Stimulated activated CD8-positive, alpha-beta memory T cell treated with anti-CD3 and anti-CD28 coated beads, Interleukin-15, amount 100 ng/mL, for 24 hours (primary cell): ENCODE measurements around the gene TNFRSF25.

Source experiments
- DNase-seq: peaks from one replicate; pipeline ENCODE4 v3.0.0-alpha.2; 2020; ENCODE audit warnings: low read depth

Gene TNFRSF25

DNA sequence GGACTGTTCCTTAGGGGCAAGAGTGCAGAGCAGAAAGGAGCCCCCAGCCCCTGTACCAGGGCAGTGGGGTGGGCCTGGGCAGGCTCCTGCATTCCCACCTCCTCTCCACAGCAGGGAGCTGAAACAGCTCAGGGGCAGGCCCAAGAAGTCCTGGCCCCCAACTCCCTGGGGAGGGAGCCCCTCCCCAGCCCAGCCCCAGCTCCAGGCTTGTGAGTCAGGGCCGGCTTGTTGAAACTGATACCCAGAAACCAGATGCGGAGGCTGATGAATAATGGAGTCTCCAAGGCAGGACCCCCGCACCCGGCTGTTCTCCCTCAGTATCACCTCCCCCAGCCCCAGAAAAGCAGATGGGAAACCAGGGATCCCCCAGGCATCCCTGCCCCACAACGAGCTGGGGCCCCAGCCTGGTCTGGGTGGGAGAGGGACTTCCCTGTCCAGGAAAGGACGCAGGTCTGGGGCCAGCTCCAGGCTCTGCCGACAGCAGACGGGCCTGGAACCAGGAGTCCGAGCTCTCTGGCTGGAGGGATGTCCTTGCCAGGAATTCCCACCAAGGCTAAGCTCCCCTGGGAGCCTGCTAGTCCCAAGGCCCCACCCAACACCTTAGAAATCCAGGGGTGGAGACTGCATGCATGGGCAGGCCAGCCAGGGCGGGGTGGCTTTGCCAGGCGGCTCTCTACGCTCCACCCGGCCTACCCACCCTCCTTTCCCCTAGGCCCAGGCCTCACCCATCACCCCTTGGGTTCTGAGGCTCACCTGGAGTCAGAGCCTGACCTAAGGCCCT, 22.8 kb upstream of the TNFRSF25 start:
- DNase-seq = no peak

DNA sequence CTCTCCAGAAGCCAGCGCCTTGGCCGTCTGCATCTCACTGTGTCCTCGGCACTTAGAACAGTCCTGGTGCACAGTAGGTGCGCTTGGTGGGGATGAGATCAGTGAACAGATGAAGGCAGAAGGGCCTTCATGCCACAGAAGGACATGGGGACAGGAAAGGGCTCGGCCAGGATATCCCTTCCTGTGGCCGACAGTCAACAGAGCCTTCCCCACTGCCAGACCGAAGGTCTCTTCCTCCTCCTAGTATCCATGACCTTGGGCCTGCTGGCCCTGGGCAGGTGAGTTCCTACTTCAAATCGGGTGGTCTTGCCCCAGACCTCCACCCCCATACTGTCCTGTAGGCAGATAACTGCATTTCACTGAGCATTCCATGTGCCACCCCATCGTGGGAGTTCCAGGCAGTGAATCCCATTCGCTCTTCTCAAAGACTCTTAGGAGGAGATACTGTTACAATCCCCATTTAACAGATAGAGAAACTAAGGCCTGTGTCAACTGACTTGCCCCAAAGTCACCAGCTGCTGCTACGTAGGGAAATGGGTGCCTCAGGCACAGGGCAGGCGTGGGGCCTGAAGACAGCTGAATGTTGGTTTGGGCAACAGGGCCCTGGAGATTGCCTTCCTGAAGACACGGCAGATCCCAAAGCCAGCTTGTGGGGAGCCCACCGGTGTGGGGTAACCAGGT, 22.0 kb upstream of the TNFRSF25 start:
- DNase-seq = no peak

DNA sequence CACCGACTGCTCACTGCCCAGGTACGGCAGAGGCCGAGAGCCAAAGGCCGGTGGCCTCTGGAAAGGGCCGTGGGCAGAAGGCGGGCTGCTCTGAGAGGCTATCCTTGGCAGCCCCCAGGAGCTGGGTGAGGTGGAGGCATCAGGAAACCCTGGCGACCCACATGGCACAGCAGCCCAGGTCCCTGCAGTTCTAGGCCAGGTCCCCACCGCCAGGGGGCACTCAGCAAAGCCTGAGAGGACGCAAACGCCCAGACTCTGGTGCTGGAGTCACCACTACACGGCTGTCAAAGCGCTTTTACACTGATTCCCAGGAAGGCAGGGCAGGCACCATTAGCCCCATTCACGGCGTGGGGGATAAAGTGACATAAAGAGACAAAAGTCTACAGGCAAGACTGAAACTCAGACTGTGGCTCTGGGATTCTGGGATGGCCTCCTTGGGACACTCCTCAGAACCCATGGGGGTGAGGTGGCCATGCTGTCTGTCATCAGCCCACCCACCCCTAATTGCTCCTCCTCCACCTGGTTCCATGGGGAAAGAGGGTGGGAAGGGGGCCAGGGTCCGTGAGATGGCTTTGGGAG, 20.5 kb upstream of the TNFRSF25 start:
- peak; percentile 77 for DNase-seq

DNA sequence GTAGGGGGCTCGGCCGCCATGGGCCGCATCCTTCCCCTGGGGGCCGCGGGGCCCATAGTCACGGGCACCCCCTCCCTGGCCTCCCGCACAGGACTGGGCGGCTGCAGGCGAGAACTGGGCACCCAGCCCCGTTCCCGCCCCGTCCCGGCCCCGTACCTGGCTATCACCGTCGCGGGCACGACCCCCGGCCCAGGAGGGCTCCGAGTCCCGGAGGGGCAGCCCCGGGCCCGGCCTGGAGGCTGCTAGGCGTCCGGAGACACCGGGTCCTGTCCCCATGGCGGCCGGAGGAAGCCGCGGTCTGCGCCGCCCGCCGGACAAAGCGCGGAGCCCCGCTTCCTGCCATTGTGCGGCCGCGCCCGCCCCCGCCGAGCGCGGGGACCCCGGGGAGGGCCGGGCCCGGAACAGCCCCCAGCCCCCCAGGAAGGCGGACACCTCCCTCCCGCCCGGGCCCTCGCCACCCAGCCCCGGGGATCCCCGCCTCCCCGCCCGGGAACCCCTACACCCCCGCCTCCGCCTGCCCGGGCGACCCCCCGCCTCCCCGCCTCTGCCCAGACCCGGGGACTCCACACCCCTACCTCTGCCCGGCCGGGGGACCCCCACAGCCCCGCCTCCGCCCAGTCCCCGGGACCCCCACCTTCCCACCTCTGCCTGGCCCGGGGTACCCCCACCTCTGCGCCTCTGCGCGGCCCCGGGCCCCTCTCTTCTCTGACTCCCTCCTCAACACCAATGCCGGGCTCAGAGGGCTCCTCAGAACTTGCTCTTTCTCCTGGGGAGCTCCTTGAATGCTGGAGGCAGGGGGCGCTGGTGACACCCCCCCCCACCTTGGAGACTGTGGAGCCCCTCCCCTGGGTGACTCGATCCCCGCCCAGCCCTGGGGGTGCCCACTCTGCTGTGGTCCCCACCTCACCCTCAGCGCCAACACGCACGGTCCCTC, 19.5 kb upstream of the TNFRSF25 start:
- no peak for DNase-seq

DNA sequence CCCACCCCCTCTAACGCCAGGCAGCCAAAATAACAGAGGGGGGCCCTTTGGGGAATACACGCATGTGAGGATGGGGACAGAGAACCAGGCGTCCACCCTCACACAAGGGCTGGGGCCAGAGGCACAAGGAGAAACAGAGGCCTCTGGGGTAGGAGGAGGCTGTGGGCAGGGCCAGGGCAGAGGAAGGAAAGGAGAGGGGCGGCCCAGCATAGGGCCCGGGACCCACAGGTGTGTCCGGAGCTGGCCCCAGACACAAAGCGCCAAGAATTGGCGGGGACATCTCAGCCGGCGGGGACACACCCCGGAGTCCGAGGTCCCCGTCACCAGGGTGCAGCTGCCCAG, 18.8 kb upstream of the TNFRSF25 start:
- DNase-seq = no peak

DNA sequence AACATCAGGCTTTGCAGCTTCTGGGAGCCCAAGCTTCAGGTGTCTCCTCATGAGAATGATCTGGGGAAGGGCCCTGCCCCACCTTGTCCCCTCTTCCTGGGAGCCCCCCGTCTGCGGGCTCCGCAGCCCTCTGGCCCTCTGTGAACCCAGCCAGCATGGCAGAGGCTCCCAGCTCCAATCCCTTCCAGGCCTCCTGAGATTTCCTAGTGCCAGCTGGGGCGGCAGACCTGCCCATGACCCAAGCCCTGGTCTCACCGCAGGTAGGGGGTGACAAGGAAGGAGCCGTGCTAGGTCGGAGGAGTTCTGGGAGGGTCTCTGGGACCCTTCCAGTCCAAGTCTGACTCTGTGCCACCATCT, 17.8 kb upstream of the TNFRSF25 start:
- no peak for DNase-seq

DNA sequence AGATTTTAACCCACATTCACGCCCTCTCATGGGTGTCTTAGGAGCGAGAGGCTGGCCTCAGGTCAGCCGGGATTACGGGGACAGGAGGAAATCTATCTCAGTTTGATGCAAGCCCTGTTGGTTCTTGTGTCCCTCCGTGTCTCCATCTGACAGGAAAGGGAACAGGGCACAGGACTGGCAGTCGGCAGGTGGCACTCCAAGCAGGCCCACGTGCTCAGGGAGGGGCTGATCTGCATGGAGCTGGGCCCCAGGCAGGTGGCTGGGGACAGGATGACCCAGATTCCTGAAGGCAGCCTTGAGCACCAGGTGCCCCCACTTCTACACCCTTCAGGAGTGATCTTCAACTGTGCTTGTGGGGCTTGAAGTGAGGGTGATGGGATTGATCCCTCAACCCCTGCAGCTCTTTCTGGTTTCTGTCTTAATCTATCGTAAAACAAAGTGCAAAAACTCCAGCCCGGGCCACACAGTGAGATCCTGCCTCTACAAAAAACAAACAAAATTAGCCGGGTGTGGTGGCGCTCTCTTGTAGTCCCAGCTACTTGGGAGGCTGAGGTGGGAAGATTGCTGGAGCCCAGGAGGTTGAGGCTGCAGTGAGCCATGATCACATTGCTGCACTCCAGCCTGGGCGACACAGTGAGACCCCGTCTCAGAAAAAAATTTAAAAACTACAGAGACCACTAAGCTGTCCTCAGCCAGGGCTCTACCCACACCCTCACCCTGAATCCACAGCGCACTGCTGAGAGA, 17.2 kb upstream of the TNFRSF25 start:
- DNase-seq = no peak

DNA sequence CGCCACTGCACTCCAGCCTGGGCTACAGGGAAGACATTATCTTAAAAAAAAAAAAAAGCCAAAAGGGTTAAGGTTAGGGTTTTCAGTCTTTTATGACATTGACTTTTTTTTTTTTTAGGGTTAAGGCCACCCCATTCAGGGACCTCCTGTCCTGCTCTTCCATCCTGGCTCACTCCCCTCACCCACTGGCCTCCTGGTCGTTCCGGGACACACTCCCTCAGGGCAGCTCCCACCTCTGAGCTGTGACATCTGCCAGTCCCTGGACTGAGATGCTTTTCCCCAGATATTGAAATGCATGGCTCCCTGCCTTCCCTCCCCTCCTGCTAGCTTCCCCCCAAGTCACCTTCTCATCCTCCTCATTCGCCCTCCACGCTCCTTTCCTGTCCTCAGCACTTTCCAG, 15.8 kb upstream of the TNFRSF25 start:
- no peak for DNase-seq

DNA sequence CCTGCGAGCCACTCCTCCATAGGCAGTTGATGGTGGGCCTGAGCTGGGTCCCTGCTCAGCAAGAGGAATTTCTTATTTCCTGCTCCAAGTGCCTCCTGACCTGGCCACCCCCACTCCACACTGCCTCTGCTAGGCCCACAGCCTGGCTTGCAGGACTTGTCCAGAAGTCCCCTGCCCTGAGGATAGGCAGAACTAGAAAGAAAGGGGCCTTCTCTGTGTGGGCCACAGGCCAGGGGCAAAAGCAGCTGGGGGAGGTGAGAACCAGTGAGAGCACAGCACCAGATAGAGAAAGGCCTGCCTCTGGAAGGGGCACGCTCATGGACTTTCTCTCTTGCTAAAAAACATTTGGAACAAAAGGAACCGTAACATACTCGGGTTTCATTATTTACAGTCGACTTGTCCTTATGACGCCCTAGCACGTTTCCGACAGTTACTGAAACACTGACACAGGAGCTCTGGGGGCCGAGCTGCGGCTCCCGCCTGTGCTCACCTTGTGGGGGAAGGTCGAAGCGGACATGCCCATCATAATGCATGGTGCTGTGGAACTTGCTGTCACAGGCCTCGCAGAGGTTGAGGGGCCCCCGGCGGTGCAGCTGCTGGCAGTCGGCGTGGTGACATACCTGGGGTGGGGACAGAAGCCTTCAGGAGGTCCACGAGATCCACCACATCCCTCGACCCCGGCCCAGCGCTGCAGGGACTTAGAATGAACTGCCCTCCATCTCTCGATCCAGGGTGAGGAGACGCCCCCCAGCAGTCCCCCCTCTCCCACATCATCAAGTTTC, 11.3 kb upstream of the TNFRSF25 start:
- no peak for DNase-seq

DNA sequence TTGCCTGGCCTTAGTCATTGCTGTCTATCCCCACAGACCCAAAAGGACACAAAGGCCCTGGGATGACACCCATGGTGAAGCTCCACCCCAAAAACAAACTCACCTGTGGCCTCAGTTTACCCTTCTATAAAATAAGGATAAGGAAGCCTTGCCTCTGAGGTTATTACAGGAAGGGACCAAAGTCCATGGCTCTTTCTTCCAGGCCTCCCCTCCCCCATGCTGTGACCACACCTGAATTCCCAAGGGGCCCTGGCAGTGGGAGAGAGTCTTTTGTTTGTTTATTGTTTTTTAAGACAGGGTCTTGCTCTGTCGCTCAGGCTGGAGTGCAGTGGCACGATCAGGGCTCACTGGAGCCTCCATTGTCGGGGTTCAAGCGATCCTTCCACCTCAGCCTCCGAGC, 10.5 kb upstream of the TNFRSF25 start:
- DNase-seq = no peak

DNA sequence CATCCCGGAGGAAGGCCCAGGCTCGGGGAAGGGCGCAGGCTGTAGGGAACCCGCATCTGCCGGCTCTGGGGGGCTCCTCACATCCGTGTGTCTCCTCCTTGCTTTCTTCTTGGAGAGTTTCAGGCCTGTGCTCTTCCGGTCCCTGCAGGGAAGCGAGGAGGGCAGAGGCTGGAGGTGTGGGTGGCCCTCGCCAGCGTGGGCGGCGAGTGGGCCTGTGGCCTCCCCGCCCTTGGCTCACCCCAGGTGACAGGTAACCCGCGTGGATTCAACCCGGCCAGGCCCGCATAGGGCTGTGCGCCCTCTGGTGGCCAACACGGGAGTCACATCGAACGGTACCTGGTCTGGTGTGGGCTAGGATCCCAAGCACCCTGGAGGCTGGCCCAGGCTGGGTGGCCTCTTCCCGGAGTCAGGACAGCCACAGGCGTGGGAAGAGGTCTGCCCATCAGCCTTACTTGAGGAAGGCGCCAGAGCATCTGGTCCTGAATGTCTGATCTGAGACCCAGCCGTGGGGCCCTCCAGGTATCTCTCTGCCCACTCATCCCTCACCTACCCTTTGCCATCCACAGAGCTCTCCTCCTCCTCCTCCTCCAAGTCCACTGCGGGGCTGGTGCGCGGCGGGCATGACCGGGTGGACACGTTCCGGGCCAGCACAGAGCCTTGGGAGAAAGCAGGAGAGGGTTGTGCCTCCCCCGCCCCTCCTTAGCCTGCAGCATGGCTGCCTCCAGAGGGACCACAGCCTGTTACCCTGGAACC, 9.6 kb upstream of the TNFRSF25 start:
- no peak for DNase-seq

DNA sequence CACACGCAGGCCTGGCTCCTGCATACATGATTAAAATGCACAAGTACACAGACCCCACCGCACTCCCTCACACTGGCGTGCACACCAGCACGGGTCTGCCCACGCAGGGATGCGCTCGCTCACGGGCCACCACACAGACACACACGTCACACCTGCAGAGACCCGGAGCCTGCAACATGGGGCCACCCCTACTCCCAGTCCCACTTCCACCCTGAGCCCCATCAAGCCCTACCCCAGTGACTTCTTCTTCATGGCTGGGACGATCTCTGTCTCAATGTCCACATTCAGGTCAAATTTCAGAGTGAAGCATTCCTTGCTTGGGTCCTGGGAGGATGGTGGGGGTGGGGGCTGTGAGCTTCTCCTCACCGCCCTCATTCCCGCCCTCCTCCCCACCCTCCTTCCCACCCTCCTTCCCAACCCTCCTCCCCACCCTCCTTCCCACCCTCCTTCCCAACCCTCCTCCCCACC, 8.9 kb upstream of the TNFRSF25 start:
- DNase-seq = no peak

DNA sequence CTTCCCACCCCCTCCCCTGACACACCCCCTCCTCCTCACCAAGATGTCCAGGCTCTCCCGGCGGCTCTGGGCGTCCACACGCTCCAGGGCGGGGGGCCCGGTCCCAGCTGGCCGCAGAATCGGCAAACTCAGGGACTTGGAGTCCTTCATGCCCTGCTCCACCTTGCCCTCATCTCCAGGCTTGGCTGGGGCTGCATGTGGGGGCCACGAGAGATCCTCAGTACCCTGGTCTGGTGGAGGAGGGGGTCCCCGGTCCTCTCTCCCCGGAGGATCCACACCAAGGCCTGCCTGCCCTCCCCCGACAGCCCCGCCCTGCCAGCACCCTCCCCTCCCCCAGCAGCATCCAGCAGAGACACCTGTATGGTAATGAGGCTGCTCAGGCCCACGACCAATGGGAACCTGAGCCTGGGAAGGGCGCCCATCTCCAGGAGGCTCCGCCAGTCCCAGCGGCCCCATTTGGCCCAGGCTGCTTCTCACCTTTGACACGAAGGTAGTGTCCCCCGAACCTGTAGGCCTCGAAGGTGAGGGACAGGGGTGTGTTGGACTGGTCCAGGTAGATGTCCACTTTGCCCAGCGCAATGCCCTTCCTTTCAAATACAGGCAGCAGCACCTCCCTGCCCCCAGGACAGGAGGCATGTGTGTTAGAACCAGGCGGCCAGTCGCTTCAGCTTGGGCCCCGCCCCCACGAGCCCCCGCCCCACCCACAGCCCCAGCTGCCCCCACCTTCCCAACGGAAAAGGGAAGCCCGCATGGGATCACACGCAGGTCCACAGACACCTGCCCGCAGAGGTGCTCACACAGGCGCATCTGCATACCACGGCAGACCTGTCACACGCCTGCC, 8.2 kb upstream of the TNFRSF25 start:
- DNase-seq = no peak

DNA sequence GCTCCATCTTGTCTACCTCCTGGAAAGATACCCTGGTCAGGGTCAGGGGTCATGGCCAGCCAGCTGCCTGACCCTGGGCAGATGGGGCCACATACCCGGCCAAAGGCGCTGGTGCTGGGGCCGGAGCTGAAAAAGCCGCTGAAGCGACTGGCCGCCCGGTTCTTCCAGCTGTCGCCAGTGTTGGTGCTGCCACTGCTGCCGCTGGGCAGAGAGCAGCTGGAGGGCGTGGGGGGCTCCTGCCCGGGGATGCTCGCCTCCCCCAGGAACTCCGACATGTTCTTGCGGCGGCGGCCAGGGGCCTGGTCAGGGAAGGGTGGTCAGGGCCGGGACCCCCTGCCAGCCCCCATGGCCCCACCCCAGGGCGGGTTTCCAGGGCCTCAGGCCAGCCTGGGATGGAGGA, 7.2 kb upstream of the TNFRSF25 start:
- no peak for DNase-seq

DNA sequence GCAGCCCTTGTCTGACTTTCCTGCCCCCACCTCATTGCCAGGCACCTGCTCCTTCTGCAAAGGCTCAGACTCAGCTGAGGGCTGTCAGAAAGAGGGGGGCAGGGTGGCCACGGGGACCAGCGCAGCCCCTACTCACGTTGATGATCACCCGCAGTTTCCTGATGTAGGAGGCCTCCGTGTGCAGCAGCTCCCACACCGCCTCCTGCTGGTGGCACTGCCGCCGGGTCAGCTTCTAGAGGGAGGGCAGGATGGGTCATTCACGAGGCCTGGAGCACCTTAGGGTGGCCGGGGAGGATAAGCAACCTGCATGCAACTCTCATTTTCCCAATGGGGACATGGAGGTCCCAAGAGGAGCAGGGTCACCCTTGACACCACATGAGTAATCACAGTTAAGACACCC, 6.4 kb upstream of the TNFRSF25 start:
- DNase-seq = no peak

DNA sequence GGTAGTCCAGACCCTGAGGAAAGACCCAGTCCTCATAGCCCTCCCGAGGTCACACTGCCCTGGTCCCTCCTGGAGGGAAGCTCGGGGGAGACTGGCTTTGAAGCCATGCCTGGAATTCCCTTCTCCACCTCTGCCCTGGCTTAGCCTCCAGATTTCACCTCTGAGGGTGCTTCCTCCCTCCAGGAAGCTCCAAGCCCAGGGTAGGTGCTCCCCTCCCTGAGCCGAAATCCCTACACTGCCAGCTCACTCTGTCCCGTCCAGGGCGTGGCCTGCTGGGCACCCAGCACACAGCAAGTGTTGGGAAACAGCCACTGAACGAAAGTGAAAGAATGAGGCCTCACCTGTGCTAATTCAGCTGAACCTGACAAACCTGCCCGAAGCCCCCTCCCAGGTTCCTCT, 6.0 kb upstream of the TNFRSF25 start:
- no peak for DNase-seq

DNA sequence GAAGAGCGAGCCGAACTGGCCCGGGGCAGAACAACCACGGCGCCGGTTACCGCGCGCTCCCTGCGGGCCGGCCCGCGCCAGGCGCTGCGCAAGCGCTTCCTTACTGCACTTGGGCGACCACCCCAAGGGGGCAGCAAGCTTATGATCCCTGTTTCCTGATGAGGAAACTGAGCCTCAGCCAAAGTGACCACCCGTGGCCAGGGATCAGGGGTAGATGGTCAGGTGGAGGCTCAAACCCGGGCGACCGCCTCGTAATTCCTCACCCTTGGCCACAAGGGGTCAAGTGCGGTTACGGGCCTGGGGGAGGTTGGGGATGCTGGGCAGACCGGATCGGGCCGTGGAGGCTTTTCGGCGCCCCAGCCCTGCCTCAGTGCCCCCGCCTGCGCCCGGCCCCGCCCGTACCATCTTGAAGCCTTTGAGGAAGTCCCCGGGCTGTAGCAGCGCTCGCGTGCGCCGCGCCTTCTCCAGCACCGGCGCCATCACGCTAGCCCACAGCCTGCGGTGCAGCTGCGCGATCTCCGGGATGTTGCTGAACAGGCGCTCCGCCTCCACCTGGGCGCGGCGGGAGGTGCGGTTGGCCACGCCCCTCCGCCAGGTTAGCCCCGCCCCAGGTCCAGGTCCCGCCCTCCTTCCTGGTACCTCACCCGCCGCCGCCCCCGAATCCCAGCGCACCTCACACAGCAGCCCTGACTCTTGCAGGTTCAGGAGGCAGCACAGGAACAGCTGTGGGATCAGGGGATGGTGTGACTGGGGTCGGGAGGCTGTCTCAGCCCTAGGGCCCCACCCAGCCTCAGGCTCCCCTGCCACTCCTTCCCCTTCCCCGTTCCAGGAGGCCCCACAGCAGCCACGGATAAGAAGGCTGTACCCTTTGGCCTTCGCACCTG, 5.4 kb upstream of the TNFRSF25 start:
- no peak for DNase-seq
